K562 (cell line): Measurements from ENCODE around the gene DCAF6. TPM values are rescaled to one million over a fixed set of nuclear protein-coding genes. Genes with fewer than 3 reads are reported as not detected.

Experiments
- CHD1 ChIP-seq: fragments of 200-600 bp; sonication (generic); IDR thresholded peaks from one replicate; pipeline ENCODE4 v1.6.1; 2012; ENCODE audit warnings: mild to moderate bottlenecking, moderate library complexity, low read length, inconsistent platforms
- CHD4 ChIP-seq: fragments of 200-600 bp; sonication (generic); IDR thresholded peaks from 3 replicates; pipeline ENCODE4 v1.6.1; 2012; ENCODE audit warnings: low read depth, mild to moderate bottlenecking, mixed read lengths, low read length, inconsistent platforms; ENCODE audit not compliant: insufficient read depth, insufficient replicate concordance, poor library complexity, severe bottlenecking
- EGR1 ChIP-seq: fragments of 450-650 bp; conservative IDR thresholded peaks from 2 replicates; pipeline ENCODE4 v1.6.1; 2017; ENCODE audit warnings: mild to moderate bottlenecking
- EP400 ChIP-seq: fragments of 450-650 bp; IDR thresholded peaks from 2 replicates; pipeline ENCODE4 v1.6.1; 2017; ENCODE audit warnings: antibody characterized with exemption, mild to moderate bottlenecking, moderate library complexity
- NCOR1 ChIP-seq: fragments of 450-650 bp; IDR thresholded peaks from 2 replicates; pipeline ENCODE4 v1.6.1; 2016; ENCODE audit warnings: mild to moderate bottlenecking, moderate library complexity
- NR4A1 ChIP-seq, 2 experiments: fragments of 250-450 bp in 1 of 2; fragments of 450-650 bp in 1 of 2; sonication (Bioruptor Pico) in 1 of 2; IDR thresholded peaks; 2 replicates each; pipeline versions ENCODE4 v1.4.0 to v1.6.1; 2016 to 2020; ENCODE audit warnings: mild to moderate bottlenecking in 2 of 2, missing compliant biosample characterization in 1 of 2, missing genetic modification characterization in 1 of 2, moderate library complexity in 1 of 2
- SLC30A9 ChIP-seq: fragments of 250-450 bp; sonication (Bioruptor Pico); IDR thresholded peaks from 2 replicates; pipeline ENCODE4 v1.8.0; 2022; ENCODE audit warnings: mild to moderate bottlenecking, moderate library complexity
- SMAD2 ChIP-seq: fragments of 150-350 bp; IDR thresholded peaks from 2 replicates; pipeline ENCODE4 v1.6.1; 2014; ENCODE audit warnings: low read depth, mild to moderate bottlenecking, low read length
- SMAD4 ChIP-seq: fragments of 250-450 bp; sonication (Bioruptor Pico); conservative IDR thresholded peaks from 2 replicates; pipeline ENCODE4 v1.8.0; 2021; ENCODE audit warnings: inconsistent platforms, mild to moderate bottlenecking, moderate library complexity
- SMARCA4 ChIP-seq: fragments of 450-650 bp; IDR thresholded peaks from 2 replicates; pipeline ENCODE4 v1.6.1; 2016
- SREBF1 ChIP-seq: fragments of 150-350 bp; IDR thresholded peaks from 2 replicates; pipeline ENCODE4 v1.6.1; 2014; ENCODE audit warnings: antibody characterized with exemption, low read depth, low read length, borderline replicate concordance
- TCF3 ChIP-seq: sonication (generic); formaldehyde crosslinking; IDR thresholded peaks from 2 replicates; pipeline ENCODE4 v1.4.0; 2020; ENCODE audit warnings: mild to moderate bottlenecking, missing genetic modification reagents
- ZBTB43 ChIP-seq: sonication (generic); formaldehyde crosslinking; IDR thresholded peaks from 2 replicates; pipeline ENCODE4 v1.8.0; 2023; ENCODE audit warnings: mild to moderate bottlenecking, missing genetic modification reagents
- ZNF347 ChIP-seq: fragments of 450-650 bp; formaldehyde crosslinking; IDR thresholded peaks from 2 replicates; pipeline ENCODE4 v1.4.0; 2020; ENCODE audit warnings: low read depth, mild to moderate bottlenecking, moderate library complexity
- ZNF445 ChIP-seq: fragments of 250-450 bp; sonication (Bioruptor Pico); IDR thresholded peaks from 2 replicates; pipeline ENCODE4 v1.4.0; 2020; ENCODE audit warnings: low read depth, mild to moderate bottlenecking, moderate library complexity
- ZNF764 ChIP-seq: fragments of 250-450 bp; sonication (Bioruptor Pico); IDR thresholded peaks from 2 replicates; pipeline ENCODE4 v1.4.0; 2020; ENCODE audit warnings: low read depth, mild to moderate bottlenecking, moderate library complexity
- polyA plus RNA-seq, 8 experiments: library from polyadenylated mRNA; depleted of rRNA in 4 of 8; stranded (reverse) in 5 of 8; unstranded in 3 of 8; fragments of >200 nt; fragmentation: Nextera tagmentation in 2 of 8; fragmentation: Illumina TruSeq in 1 of 8; extraction: Ambion mirVana in 2 of 8; extraction: Trizol in 1 of 8; gene quantifications; 2 replicates each; pipeline versions ENCODE4 v1.2.1 to v1.2.3, GENCODE V29; 2011 to 2014; ENCODE audit warnings: inconsistent platforms in 1 of 8, missing spikeins in 1 of 8
- total RNA-seq, 7 experiments: library from RNA; depleted of rRNA in 6 of 7; stranded (reverse); fragments of >200 nt in 6 of 7; fragmentation: Illumina TruSeq in 2 of 7; extraction: Trizol in 2 of 7; gene quantifications; 2 replicates each; pipeline versions ENCODE4 v1.2.1 to v1.2.3, GENCODE V29; 2011 to 2021; ENCODE audit warnings: low replicate concordance in 1 of 7

Gene DCAF6
- total and polyA plus RNA-seq, 9 of the 15 experiments (the other 6 are each of a cell fraction or from before 2014, with no cell fraction given), result 19.1 to 102 (median 46.3) TPM

GRCh38 chr1:167898578-167899222 is 37.8 kb upstream of the DCAF6 start (continued):
- TF ChIP-seq TCF3 (CRISPR knock-in tag), result 0 out of 2 replicates have a peak, but pooled peaks have one; percentile 34
- peak; percentile 61 for TF ChIP-seq SMARCA4
- no peak for TF ChIP-seq CHD1
- TF ChIP-seq CHD4, result no peak
- no peak for TF ChIP-seq SMAD2
- TF ChIP-seq NR4A1 (CRISPR knock-in tag; IDR thresholded peaks at IDR 0.05), result no peak
- TF ChIP-seq NR4A1 (tag; IDR thresholded peaks at IDR 0.05), result no peak
- no peak for TF ChIP-seq ZNF764 (CRISPR knock-in tag)
- TF ChIP-seq SLC30A9 (CRISPR knock-in tag), result no peak
- no peak for TF ChIP-seq ZBTB43
- no peak for TF ChIP-seq ZNF445 (CRISPR knock-in tag)
- TF ChIP-seq SREBF1, result no peak
- TF ChIP-seq SMAD4 (CRISPR knock-in tag), result no peak
- TF ChIP-seq NCOR1, result 0 out of 2 replicates have a peak, but pooled peaks have one; percentile 13
- TF ChIP-seq ZNF347, result no peak
- TF ChIP-seq EP400, result no peak
- TF ChIP-seq EGR1, result peak; percentile 78
- TF ChIP-seq, all 486 proteins: peak for 16
